GM12892 (cell line): ENCODE measurements around the gene PCSK6.

Source experiments
- DNase-seq: peaks from one replicate; pipeline ENCODE4 v3.0.0; 2011; ENCODE audit not compliant: insufficient read length
- FAIRE-seq: peaks from 2 replicates; lab custom pipeline; 2011; peaks lifted over from hg19 to GRCh38; lab: Jason Lieb, UNC
- POLR2A ChIP-seq: IDR thresholded peaks from 2 replicates; pipeline ENCODE4 v1.6.1; 2011; ENCODE audit warnings: low read depth, low read length, control low read depth
- POLR2AphosphoS5 ChIP-seq: IDR thresholded peaks from 2 replicates; pipeline ENCODE4 v1.6.1; 2011; ENCODE audit warnings: low read depth, low read length, control low read depth
- TAF1 ChIP-seq: IDR thresholded peaks from 2 replicates; pipeline ENCODE4 v1.6.1; 2011; ENCODE audit warnings: low read depth, mild to moderate bottlenecking, control low read depth, low read length, borderline replicate concordance

Gene PCSK6

DNA sequence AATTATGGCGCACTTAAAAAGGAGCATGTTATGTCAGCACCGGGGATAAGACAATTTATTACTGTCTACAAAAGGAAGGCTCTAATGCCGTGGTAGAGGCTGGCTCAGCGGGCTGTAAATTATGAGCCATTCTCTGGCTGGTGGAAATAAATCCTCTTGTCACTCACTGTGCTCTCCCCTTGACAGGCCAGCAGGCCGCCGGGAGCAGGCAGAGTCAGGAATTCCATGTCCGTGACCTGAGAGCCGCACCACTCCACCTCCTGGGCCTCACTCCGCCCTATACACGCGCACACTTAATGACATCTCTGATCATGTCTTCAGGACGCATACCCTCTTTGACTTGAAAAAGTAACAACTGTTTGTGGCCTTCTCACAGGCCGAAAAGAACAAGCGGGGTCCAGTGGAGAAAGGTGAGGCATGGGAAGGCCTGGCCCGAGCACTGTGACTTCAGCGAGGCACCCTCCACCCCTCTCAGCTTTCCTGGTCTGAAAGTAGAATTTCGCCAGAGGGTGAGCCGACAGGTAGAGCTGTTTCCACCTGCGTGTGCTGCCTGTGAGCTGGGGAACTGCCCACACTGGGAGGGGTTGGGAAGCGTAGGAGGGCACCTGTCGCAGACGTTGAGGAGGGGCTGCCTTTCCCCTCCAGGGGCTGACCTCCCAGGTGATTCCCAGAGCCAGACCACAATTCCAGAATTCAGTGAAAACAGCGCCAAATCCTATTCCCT, 13.2 kb upstream of the PCSK6 start:
- FAIRE-seq: no peak
- no peak for TF ChIP-seq POLR2AphosphoS5
- no peak for TF ChIP-seq TAF1
- no peak for TF ChIP-seq POLR2A
- no peak for DNase-seq

DNA sequence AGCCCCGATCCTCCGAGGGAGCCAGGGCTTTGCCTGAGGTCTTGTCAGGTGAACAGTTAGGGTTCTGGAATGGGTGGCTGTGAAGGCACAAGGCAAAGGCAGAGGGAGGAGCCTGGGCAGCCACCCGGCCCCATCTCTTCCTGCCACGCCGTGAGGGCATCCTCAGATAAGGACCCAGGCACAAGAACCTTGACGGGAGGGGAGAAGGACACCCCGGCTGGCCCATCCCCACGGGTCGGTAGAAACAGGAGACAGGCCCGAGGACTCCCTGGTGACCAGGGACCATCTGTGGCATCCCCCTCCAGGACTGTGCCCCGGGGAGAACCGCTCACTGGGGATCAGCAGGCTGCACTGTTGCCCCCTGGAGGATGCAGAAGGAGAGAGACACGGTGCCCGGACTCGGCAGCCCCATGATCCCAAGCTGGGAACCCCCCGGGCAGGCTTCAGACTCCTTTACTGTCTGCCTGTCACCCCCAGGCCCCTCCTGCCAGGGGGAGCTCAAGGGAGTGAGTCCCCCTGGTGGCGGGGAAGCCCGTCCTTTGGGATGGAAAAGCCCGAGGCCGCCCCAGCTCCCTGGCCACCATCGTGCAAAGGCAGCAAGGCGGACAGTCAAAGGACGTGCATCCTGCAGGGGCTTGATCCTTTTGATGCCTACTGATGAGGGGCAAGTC, 12.3 kb upstream of the PCSK6 start:
- DNase-seq (peak; percentile 57), FAIRE-seq (peak; percentile 5)
- TF ChIP-seq TAF1: no peak
- TF ChIP-seq POLR2AphosphoS5: no peak
- TF ChIP-seq POLR2A: no peak

DNA sequence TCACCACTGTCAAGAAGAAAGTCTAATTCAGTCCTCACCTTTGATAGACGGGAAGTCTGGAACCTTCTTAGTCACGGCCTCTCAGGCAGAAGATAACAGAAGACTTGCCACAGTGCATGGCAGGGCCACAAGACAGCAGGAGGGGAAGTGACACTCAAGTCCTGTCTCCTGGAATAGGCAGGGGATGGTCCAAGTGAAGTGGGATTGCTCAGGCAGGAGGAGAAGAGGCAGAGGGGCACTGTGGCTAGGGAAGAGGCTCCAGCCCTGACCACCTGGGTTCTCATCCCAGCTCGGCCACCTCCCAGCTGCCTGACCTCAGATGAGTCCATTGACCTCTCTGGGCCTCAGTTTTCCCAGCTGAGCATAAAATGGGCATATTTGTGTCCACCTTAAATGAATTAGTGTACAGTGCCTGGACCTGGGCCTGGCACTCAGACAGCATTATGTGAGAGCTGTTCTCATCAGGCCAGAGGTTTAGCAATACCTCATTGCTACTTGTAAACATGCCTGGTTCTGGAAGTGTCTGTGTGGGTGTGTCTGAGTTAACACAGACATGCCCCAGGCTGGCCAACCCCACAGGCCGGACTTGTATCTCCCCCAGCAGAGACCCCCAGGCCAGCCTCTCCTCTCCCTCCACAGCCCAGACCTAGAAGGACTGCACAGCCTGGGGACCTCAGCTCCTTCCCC, 11.5 kb upstream of the PCSK6 start:
- TF ChIP-seq POLR2A (no peak), POLR2AphosphoS5 (no peak), TAF1 (no peak)
- DNase-seq (no peak), FAIRE-seq (no peak)

DNA sequence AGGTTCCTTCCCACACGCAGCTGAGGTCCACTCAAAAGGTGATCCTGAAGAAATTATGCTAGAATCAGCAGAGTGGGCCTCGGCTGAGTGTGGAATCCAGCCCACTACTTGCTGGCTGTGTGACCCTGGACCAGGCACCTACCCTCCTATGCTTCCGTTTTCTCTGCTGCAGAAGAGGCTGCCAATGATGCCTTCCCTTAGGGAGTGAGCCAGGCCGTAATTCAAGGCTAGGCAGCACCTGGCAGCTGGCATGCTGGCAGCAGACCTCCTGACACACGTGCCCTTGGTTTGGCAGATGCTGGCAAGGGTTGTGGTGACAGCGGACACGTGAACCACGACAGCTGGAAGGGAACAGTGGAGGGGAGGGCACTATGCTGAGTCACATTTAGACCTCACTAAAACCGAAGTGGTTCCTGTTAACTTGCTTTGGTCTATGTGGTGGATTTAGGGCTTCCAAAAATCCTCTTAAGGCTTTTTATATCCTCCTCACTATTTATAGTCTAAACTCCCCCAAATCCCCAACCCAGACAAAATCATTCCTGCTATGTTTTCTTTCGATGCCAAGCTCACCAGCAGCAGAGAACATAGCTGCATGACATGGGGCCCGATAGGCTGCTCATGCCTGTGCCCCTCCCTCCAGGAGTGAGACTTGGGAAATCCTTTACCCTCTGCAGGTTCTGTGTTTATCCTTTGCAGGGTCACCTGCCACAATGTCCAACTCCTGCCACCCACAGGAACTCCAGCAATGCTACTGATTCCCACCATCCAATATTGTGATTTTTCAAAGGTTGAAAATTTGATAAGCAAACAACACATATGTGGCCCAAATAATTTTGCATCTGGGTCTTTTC, 10.6 kb upstream of the PCSK6 start:
- FAIRE-seq (no peak), DNase-seq (no peak)
- TF ChIP-seq POLR2AphosphoS5 (no peak), TAF1 (no peak), POLR2A (no peak)

DNA sequence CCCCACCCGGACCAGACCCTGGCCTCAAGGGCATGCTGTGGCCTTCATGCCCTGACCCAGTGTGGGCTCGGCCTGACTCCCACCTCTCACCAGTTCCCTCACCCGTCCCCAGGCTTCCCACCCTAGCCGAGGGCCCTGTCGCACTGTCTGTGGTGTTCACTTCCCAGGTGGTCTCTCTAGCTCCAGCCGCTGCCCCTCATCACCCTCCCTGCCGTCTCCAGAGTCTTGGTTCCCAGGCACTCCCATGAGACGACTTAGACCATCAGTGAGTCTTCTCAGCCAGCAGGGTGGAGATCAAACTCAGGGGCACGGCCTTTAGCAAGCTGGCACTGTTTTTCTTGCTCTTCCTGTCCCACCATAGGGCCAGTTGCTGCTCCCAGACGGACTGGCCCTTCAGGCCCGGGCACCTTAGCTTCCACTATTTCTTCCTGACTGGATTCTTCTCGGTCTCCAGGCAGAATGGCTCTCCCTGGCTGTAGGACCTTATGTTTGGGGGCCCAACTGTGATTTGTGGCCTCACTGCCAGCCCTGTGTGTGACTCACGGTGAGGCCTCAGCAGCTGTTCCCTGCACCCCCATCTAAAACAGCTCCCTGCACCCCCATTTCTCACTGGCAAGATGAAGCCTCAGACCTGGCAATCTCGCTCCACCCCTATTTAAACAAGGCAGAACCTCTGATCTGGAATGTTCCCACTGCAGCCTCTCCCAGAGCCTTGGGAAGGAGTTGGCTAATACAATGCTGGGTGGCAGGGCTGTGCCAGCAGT, 9.4 kb upstream of the PCSK6 start:
- FAIRE-seq: no peak
- DNase-seq: no peak
- TF ChIP-seq POLR2AphosphoS5: no peak
- no peak for TF ChIP-seq TAF1
- no peak for TF ChIP-seq POLR2A

DNA sequence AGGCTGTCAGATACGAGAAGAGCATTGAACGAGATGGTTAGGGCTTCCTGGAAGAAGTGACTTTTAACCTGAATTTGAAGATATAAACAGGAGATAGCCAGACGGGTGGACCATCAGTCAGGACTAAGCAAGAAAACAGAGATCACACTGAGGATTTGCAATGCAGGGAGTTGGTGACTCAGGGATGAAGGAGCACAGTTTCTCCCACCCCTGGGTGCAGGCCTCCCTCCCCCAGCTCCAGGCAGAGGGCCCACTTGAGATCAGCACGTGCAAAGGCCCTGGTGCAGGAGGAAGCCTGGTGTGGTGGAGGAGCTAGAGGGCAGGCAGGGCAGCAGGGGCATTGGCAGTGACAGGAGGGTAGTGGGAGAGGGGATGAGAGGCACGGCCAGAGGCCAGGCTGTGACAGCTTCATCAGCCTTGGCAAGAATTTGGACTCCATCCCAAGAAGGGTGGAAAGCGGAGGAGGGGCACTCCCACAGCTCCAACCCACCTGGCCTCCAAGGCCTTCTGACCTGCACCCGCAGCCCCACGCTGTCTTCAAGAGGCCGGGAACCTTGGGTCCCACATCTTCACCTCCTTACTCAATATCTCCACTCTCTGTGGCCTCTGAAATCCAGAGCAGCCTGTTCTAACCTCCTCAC, 8.7 kb upstream of the PCSK6 start:
- DNase-seq: no peak
- FAIRE-seq: no peak
- TF ChIP-seq POLR2AphosphoS5 (no peak), TAF1 (no peak)

DNA sequence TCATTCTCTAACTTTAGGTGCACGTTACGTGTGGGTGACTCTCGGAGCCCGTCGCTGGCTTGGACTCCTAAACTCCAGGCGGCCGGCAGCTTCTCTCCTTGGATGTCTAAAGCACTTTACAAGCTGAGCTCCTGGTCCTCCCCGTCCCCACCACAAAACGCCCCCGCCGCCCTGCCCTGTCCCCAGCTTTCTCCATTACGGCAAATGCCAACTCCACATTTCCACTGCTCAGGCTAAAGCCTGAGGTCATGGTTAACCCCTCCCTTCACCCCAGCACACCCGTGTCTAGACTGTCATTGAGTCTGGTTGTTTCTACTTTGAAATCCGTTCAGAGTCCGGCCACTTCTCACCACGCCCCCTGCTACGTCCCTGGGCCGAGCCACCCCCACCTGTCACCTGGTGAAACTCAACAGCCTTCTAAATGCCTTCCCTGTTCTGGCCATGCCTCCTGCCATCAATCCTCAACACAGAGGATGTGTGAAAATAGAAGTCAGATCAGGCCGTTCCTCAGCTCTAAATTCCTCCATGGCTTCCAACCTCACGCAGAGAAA, 8.1 kb upstream of the PCSK6 start:
- DNase-seq: no peak
- TF ChIP-seq POLR2A: no peak
- TF ChIP-seq TAF1: no peak
- no peak for TF ChIP-seq POLR2AphosphoS5
- no peak for FAIRE-seq

DNA sequence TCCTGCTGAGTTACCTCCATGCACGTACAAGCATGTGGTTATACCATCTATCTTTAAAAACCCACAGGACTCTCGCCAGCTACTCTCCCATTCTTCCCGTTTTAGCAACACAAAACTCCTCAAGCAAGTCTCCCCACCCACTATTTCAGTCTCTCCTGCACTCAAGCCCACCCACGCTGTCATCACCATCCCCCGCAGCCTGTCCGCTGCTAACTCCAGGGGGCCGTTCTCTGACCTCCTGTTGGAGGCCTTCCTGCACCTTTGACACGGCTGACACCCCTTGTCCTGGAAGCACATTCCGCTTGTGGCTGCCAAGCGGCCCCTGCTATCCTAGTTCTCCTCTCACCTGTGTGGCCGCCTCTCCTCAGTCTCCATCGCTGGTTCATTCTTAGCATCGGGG, 7.5 kb upstream of the PCSK6 start:
- DNase-seq (no peak), FAIRE-seq (no peak)
- TF ChIP-seq POLR2A (no peak), POLR2AphosphoS5 (no peak), TAF1 (no peak)

DNA sequence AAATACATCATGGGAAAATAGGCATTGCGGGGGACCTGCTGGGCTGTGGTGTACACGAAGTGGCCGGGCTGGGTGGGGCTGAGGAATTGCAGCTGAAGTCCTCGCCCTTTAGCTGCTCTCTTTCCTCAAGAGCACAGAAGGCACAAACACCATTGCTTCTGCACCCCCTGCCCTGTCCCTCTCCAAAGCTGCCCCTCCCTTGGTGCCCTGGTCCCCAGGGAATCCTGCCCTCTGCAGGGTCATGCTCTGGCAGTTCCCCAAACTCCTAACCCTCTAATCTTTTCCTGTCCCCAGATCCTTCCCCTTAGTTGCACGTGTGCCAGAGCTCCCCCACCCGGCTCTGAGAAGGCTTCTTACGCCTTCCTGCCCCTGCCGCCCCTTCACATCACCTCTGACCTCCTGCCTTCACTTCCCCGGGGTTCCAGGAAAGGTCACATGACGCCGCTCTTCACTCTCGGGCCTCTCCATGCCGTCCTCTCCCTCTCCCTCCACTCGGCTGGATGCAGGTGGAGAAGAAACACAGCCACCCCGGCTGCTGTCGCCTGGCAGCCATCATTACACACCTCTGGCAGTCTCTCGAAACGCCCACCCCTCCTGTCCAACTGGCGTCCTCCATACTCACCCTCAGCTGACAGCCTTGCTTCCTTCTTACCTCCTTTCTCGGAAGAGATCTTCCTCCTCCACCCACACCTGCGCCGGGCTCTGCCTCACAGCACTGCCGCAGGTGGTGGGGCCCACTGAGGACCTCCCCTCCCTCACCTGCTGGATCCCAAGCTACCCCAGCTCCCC, 6.9 kb upstream of the PCSK6 start:
- FAIRE-seq (no peak), DNase-seq (no peak)
- no peak for TF ChIP-seq POLR2AphosphoS5
- no peak for TF ChIP-seq TAF1
- TF ChIP-seq POLR2A: no peak

DNA sequence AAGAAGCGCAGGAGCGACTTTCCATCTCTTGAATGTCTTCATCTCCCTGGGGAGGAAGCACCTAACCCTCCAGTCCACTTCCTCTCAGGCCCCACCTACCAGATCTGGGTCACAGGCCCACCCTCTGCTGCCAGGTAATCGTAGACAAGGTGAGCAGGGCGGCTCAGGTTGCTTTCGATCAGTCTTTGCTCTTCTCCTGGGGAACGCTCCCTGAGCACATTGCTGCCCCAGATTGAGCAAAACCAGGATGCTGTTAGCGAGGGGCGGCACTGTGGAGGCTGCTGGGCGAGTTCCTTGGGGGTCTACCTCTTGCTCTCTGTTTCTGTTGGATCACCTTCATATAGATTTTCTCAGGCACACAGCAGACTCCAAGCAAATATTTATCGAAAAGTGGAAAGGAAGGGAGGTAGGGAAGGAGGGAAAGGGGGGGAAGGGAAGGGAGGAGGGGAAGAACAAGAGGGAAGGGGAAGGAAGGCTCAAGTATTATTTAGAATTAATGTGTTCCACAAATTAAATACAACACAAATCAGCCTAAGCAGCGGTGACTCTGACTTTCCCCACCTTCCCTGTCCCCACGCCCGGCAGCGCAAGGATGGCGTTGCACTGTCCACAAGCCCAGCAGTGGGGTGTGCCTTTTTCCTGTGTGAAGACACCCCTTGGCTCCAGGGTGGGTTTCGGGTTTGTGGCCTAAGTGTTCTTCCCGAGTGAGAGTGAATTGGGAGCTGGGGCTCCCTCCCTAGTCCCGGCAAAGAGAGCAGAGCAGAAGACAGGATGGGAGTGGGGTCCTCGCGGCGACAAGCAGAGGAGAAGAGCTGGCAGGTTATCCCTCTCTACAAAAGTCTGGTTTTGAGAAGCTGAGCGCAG, 6.1 kb upstream of the PCSK6 start:
- FAIRE-seq (no peak), DNase-seq (no peak)
- TF ChIP-seq TAF1 (no peak), POLR2A (no peak), POLR2AphosphoS5 (no peak)
